ENCODE data around the gene FLVCR2. TPM values are rescaled to one million over a fixed set of nuclear protein-coding genes. Genes with fewer than 3 reads are reported as not detected.
A peak's percentile ranks its signal among the peaks of the same experiment; 100 is the strongest.

Gene FLVCR2
- total RNA-seq, 1 experiment from 2014 or later = 12.4 TPM

GRCh38 chr14:75631453-75631831 lies 53.0 kb downstream of the FLVCR2 start:
- H3K27ac ChIP-seq = no peak overlapping the region
- no peak overlapping the region for H2AFZ ChIP-seq
- ChIA-PET POLR2A (ENCODE audit: unreplicated experiment) (no interaction called here), CTCF (no interaction called here)
- no peaks in the 10 kb centered on the region for H3K79me2 ChIP-seq (ENCODE audit: low read depth)
- BruUV-seq (replicated peaks) = no TSS peak
- peaks cover 24% of the 10 kb centered on the region for H3F3A ChIP-seq (ENCODE audit: insufficient read depth, low read depth)
- no peaks in the 10 kb centered on the region for H3K27me3 ChIP-seq (ENCODE audit: insufficient read depth, low read depth)
- H3K4me1 ChIP-seq (replicated peaks; ENCODE audit: insufficient read depth) = peaks cover 30% of the 10 kb centered on the region
- H3K4me3 ChIP-seq = no peak overlapping the region
- no peak overlapping the region for H3K4me2 ChIP-seq
- no peak for DNase-seq
- intact Hi-C loops (cut with micrococcal nuclease; ENCODE audit: unreplicated experiment) = loop anchor here (10.0 kb wide), 1 partner anchor 177 kb away; no protein-coding TSS in a partner anchor
- TF ChIP-seq CTCF (conservative IDR thresholded peaks at IDR 0.05) (no peak), EZH2 (IDR thresholded peaks at IDR 0.05; ENCODE audit: low read depth) (no peak)
- no peaks in the 10 kb centered on the region for H3K9me2 ChIP-seq (ENCODE audit: insufficient read depth)
- no peaks in the 10 kb centered on the region for H3K36me3 ChIP-seq (ENCODE audit: low read depth)
- no peaks in the 10 kb centered on the region for H3K9me3 ChIP-seq (ENCODE audit: insufficient read depth, low read depth)
- no peaks in the 10 kb centered on the region for H4K20me1 ChIP-seq (ENCODE audit: insufficient read depth)

GRCh38 chr14:75634848-75635247 lies 56.4 kb downstream of the FLVCR2 start:
- Histone ChIP-seq H2AFZ (no peak overlapping the region), H3F3A (ENCODE audit: insufficient read depth, low read depth) (peaks cover 27% of the 10 kb centered on the region), H3K9me2 (ENCODE audit: insufficient read depth) (no peaks in the 10 kb centered on the region), H3K4me2 (peak overlapping the region; percentile 72), H3K79me2 (ENCODE audit: low read depth) (no peaks in the 10 kb centered on the region), H4K20me1 (ENCODE audit: insufficient read depth) (no peaks in the 10 kb centered on the region), H3K9me3 (ENCODE audit: insufficient read depth, low read depth) (no peaks in the 10 kb centered on the region), H3K27me3 (ENCODE audit: insufficient read depth, low read depth) (no peaks in the 10 kb centered on the region), H3K4me3 (peak overlapping the region; percentile 19; the same call in 1 of the 2 replicates), H3K36me3 (ENCODE audit: low read depth) (no peaks in the 10 kb centered on the region), H3K27ac (peak overlapping the region; percentile 71), H3K4me1 (replicated peaks; ENCODE audit: insufficient read depth) (peaks cover 35% of the 10 kb centered on the region)
- intact Hi-C loops (cut with micrococcal nuclease; ENCODE audit: unreplicated experiment) = loop anchor here (1.0 to 10.0 kb wide), 2 partner anchors 13 to 180 kb away; no protein-coding TSS in a partner anchor
- DNase-seq = peak; percentile 73 to 99
- ChIA-PET POLR2A (ENCODE audit: unreplicated experiment) (interaction anchor here (0.6 to 0.7 kb wide), 2 partner anchors 30 to 128 kb away, joined by 3 to 4 read pairs; no protein-coding TSS in a partner anchor), CTCF (interaction anchor here (0.6 to 0.8 kb wide), 3 partner anchors 20 to 26 kb away, joined by 3 to 10 read pairs (median 6); partner anchors contain the start of gene TTLL5)
- TF ChIP-seq EZH2 (IDR thresholded peaks at IDR 0.05; ENCODE audit: low read depth) (no peak), CTCF (conservative IDR thresholded peaks at IDR 0.05) (no peak)
- no TSS peak for BruUV-seq (replicated peaks)

- H2AFZ ChIP-seq = no peak overlapping the region
- intact Hi-C loops (cut with micrococcal nuclease; ENCODE audit: unreplicated experiment) = loop anchor here (10.0 kb wide), 1 partner anchor 181 kb away; no protein-coding TSS in a partner anchor
Measured at GRCh38 chr14:75636100-75636692, 57.8 kb downstream of the FLVCR2 start.

More at GRCh38 chr14:75636100-75636692, 57.8 kb downstream of the FLVCR2 start:
- Histone ChIP-seq H3K4me1 (replicated peaks; ENCODE audit: insufficient read depth) (peaks cover 42% of the 10 kb centered on the region), H3K9me2 (ENCODE audit: insufficient read depth) (no peaks in the 10 kb centered on the region), H4K20me1 (ENCODE audit: insufficient read depth) (no peaks in the 10 kb centered on the region), H3K4me2 (peak overlapping the region; percentile 72), H3K27ac (peak overlapping the region; percentile 71), H3K79me2 (ENCODE audit: low read depth) (no peaks in the 10 kb centered on the region), H3K4me3 (no peak overlapping the region), H3K9me3 (ENCODE audit: insufficient read depth, low read depth) (no peaks in the 10 kb centered on the region), H3K27me3 (ENCODE audit: insufficient read depth, low read depth) (no peaks in the 10 kb centered on the region), H3F3A (ENCODE audit: insufficient read depth, low read depth) (peaks cover 27% of the 10 kb centered on the region), H3K36me3 (ENCODE audit: low read depth) (no peaks in the 10 kb centered on the region)
- ChIA-PET POLR2A (ENCODE audit: unreplicated experiment) (interaction anchor here (0.6 kb wide), 1 partner anchor 571 kb away, joined by 5 read pairs; no protein-coding TSS in a partner anchor), CTCF (no interaction called here)
- DNase-seq = peak in 1 of 2 experiments; percentile 45
- TF ChIP-seq EZH2 (IDR thresholded peaks at IDR 0.05; ENCODE audit: low read depth) (no peak), CTCF (conservative IDR thresholded peaks at IDR 0.05) (no peak)
- BruUV-seq (replicated peaks) = no TSS peak

All from PC-9 (cell line).